Heart right ventricle (tissue), 16 donors: ENCODE data around the gene IFITM2. TPM values are rescaled to one million over a fixed set of nuclear protein-coding genes. Genes with fewer than 3 reads are reported as not detected.
"Not testable (repeated sequence)": the region's sequence is repeated elsewhere in the genome, so short reads cannot be mapped to it uniquely, and the experiment has no call there.

Experiments
- ATAC-seq, 8 donors: fragments of 200-7000 bp; cut with Tn5 transposase; one replicate each; pipeline ENCODE4 v1.9.1; 2020; ENCODE audit warnings: mild to moderate bottlenecking in 8 of 8, moderate library complexity in 8 of 8, moderate number of reproducible peaks in 1 of 8
- DNase-seq, 2 donors: peaks; one replicate each; pipeline ENCODE4 v3.0.0-alpha.2; 2020
- H3K27ac ChIP-seq, 10 donors: fragments of 200-600 bp; sonication (generic) in 2 of 10; one replicate each; pipeline versions ENCODE4 v1.5.0 to v1.8.0; 2020 to 2022; ENCODE audit warnings: mild to moderate bottlenecking in 3 of 10
- H3K27me3 ChIP-seq, 7 donors: fragments of 200-600 bp; one replicate each; pipeline ENCODE4 v1.8.0; 2021 to 2022; ENCODE audit warnings: mild to moderate bottlenecking in 2 of 7
- H3K36me3 ChIP-seq, 9 donors: fragments of 200-600 bp; sonication (generic) in 1 of 9; one replicate each; pipeline versions ENCODE4 v1.5.0 to v1.8.0; 2020 to 2022; ENCODE audit warnings: mild to moderate bottlenecking in 2 of 9
- H3K4me1 ChIP-seq, 9 donors: fragments of 200-600 bp; sonication (generic) in 1 of 9; one replicate each; pipeline versions ENCODE4 v1.5.0 to v1.8.0; 2020 to 2022; ENCODE audit warnings: mild to moderate bottlenecking in 4 of 9
- H3K4me3 ChIP-seq, 10 donors: fragments of 200-600 bp; sonication (generic) in 2 of 10; one replicate each; pipeline versions ENCODE4 v1.5.0 to v1.8.0; 2020 to 2022; ENCODE audit warnings: mild to moderate bottlenecking in 7 of 10, moderate library complexity in 2 of 10
- H3K9me3 ChIP-seq, 11 donors: fragments of 200-600 bp in 10 of 11; sonication (generic) in 2 of 11; one replicate each; pipeline versions ENCODE4 v1.5.0 to v1.8.0; 2013 to 2022; ENCODE audit warnings: mild to moderate bottlenecking in 2 of 11, control low read depth in 1 of 11, moderate library complexity in 1 of 11
- CTCF ChIP-seq, 9 donors: fragments of 200-600 bp; sonication (generic) in 2 of 9; IDR thresholded peaks; one replicate each; pipeline versions ENCODE4 v1.5.0 to v1.8.0; 2021 to 2022; ENCODE audit warnings: antibody characterized with exemption in 9 of 9, mild to moderate bottlenecking in 5 of 9, moderate library complexity in 1 of 9
- WGBS, 2 donors: extraction: QIAGEN DNeasy Blood & Tissue Kit; methylation state at CpG; one replicate each; pipeline ENCODE4 v1.1.7; 2013; ENCODE audit warnings: inconsistent platforms in 1 of 2; 5-methylcytosine and 5-hydroxymethylcytosine counted together
- intact Hi-C, 10 donors: fragments of 100-400 bp; cut with DNase I; formaldehyde crosslinking; loops; one replicate each; pipeline versions ENCODE4 v1.11.1 to v1.14.2; 2022
- polyA plus RNA-seq, 2 donors: library from polyadenylated mRNA; stranded (reverse); fragments of 200-250 nt; gene quantifications; one replicate each; pipeline ENCODE4 v1.2.3, GENCODE V29; 2013
- total RNA-seq, 10 donors: library from RNA; stranded (reverse); fragmentation: NEBNext Ultra II Directional in 3 of 10; extraction: Animal tissue kit (Norgen Biotek cat#: 25700) in 3 of 10; gene quantifications; one replicate each; pipeline versions ENCODE4 v1.2.1 to v1.2.4, GENCODE V29; 2021 to 2023
- donor health status: Arrhythmogenic right ventricular cardiomyopathy.
- donor health status: ischemic (EF 13 %, LVEDD 7.1; RV severe dilation, severe dysfunction).
- donor health status: healthy with polysubstance abuse.
- donor health status: DM: no; HTN: yes; CAD: no.
- donor health status: DM: no; HTN: no; CAD: no.
- donor health status: ischemic (EF 25% LVEDD 6.9; RV normal size, moderate dysfunction).
- donor health status: ischemic (EF 25% LVEDD 5.7; RV mildly dilated, moderate dysfunction).
- donor health status: healthy.
- donor health status: DM: yes; HTN: yes; CAD: no.
- donor health status: Ischemic cardiomyopathy.
- donor health status: ischemic (EF 35%, LVEDD 5.7; RV mildly dilated, moderate dysfunction).
- donor health status: nonischemic (EF 11% LVEDD 7.7; RV severe dilation, severe dysfunction).
- donor health status: DM: yes; HTN: yes; CAD: no.
- donor health status: PGD.
- donor health status: ischemic (EF 29% LVEDD 5.4; RV normal size, mild dysfunction).
- donor health status: nonischemic (EF 23%, LVEDD 6.1; RV moderate dilation, normal function).

The IFITM2 gene
- total and polyA plus RNA-seq, 12 donors = 57.2 to 843 (median 163) TPM

- Histone ChIP-seq H3K4me1 (peaks cover 0 to 35% (median 0%) of the 10 kb centered on the region in 9 donors), H3K4me3 (no peak overlapping the region), H3K27me3 (peaks cover 0 to 30% (median 11%) of the 10 kb centered on the region in 7 donors), H3K27ac (no peak overlapping the region), H3K36me3 (no peaks in the 10 kb centered on the region), H3K9me3 (peaks cover 0 to 11% (median 5%) of the 10 kb centered on the region in 11 donors)
- DNase-seq (no peak), ATAC-seq (peak in 1 of 8 donors; percentile 20)
- no peak for TF ChIP-seq CTCF (IDR thresholded peaks at IDR 0.05)
- 85 to 88% methylated on average over 4 to 5 of the region's 13 CpGs for WGBS, 2 donors
- intact Hi-C loops = no loop called here
These were observed 40.8 kb upstream of the IFITM2 start for GRCh38 chr11:266676-267439.

- intact Hi-C loops = no loop called here
- no peak for TF ChIP-seq CTCF (IDR thresholded peaks at IDR 0.05)
These were observed 40.1 kb upstream of the IFITM2 start for GRCh38 chr11:267491-267994.

GRCh38 chr11:268716-269145 is 38.9 kb upstream of the IFITM2 start:
- peak overlapping the region in 9 of 10 donors; percentile 9 to 97 (median 58) for H3K27ac ChIP-seq
- ATAC-seq (peak; percentile 59 to 85 (median 80)), DNase-seq (peak in 1 of 2 donors; percentile 46)
- intact Hi-C loops, H3K36me3 ChIP-seq: not testable (repeated sequence)
- H3K4me3 ChIP-seq = peak overlapping the region in 6 of 10 donors; percentile 11 to 55 (median 34)
- TF ChIP-seq CTCF (IDR thresholded peaks at IDR 0.05) = peak in 1 of 9 donors; percentile 15
- H3K4me1 ChIP-seq = peaks cover 0 to 35% (median 0%) of the 10 kb centered on the region in 9 donors
- H3K27me3 ChIP-seq = peaks cover 0 to 32% (median 15%) of the 10 kb centered on the region in 7 donors
- H3K9me3 ChIP-seq = peaks cover 0 to 11% (median 5%) of the 10 kb centered on the region in 11 donors
- WGBS, 2 donors = 61 to 63% methylated on average over 16 of the region's 16 CpGs

More at GRCh38 chr11:267491-267994, 40.1 kb upstream of the IFITM2 start:
- 70 to 74% methylated on average over 17 of the region's 18 CpGs for WGBS, 2 donors
- ATAC-seq = peak; percentile 37 to 69 (median 45)
- H3K4me3 ChIP-seq = peak overlapping the region in 6 of 10 donors; percentile 22 to 55 (median 34)
- H3K27ac ChIP-seq = peak overlapping the region in 7 of 10 donors; percentile 42 to 97 (median 65)
- H3K9me3 ChIP-seq = peaks cover 0 to 11% (median 5%) of the 10 kb centered on the region in 11 donors
- H3K4me1 ChIP-seq = peaks cover 0 to 35% (median 0%) of the 10 kb centered on the region in 9 donors
- H3K27me3 ChIP-seq = peaks cover 0 to 32% (median 14%) of the 10 kb centered on the region in 7 donors
- H3K36me3 ChIP-seq = no peaks in the 10 kb centered on the region
- no peak for DNase-seq

GRCh38 chr11:269146-269890 is 38.3 kb upstream of the IFITM2 start:
- no peak for TF ChIP-seq CTCF (IDR thresholded peaks at IDR 0.05)
- intact Hi-C loops = no loop called here
- Histone ChIP-seq H3K27ac (peak overlapping the region in 8 of 10 donors; percentile 9 to 97 (median 57)), H3K4me1 (peaks cover 0 to 35% (median 0%) of the 10 kb centered on the region in 9 donors), H3K27me3 (peaks cover 0 to 32% (median 15%) of the 10 kb centered on the region in 7 donors), H3K9me3 (peaks cover 0 to 11% (median 5%) of the 10 kb centered on the region in 11 donors), H3K36me3 (no peaks in the 10 kb centered on the region), H3K4me3 (peak overlapping the region in 4 of 10 donors; percentile 11 to 55 (median 36))
- 56 to 59% methylated on average over 21 of the region's 21 CpGs for WGBS, 2 donors
- ATAC-seq (peak in 7 of 8 donors; percentile 32 to 63 (median 49)), DNase-seq (no peak)
